Measurements from ENCODE around the gene AGMO.

DNA sequence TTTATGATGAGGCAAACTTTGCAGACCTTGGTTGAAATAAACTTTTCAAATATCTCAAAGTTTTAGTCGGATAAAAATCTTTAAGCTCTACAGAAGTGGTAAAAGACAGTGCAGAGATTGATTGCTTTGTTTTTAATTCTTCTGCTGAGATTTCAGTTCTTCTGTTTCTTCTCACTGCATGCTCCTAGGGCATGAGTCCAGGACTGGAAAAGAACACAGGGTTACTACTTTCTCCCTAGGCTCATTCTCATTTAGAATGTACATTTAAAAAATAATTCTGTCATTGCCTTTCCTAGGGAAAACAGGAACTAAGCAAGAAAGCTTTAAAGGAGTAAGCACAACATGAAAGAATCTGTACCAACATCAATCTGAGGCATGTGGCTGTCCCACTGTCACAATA, 402.6 kb downstream of the AGMO start:
- TF ChIP-seq, protein P1, sequence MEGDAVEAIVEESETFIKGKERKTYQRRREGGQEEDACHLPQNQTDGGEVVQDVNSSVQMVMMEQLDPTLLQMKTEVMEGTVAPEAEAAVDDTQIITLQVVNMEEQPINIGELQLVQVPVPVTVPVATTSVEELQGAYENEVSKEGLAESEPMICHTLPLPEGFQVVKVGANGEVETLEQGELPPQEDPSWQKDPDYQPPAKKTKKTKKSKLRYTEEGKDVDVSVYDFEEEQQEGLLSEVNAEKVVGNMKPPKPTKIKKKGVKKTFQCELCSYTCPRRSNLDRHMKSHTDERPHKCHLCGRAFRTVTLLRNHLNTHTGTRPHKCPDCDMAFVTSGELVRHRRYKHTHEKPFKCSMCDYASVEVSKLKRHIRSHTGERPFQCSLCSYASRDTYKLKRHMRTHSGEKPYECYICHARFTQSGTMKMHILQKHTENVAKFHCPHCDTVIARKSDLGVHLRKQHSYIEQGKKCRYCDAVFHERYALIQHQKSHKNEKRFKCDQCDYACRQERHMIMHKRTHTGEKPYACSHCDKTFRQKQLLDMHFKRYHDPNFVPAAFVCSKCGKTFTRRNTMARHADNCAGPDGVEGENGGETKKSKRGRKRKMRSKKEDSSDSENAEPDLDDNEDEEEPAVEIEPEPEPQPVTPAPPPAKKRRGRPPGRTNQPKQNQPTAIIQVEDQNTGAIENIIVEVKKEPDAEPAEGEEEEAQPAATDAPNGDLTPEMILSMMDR (conservative IDR thresholded peaks at IDR 0.05 in 1 of 2, IDR thresholded peaks at IDR 0.05 in 1 of 2; ENCODE audit: low read depth in 1 of 2, low read length in 2 of 2): no peak
- no peak for TF ChIP-seq EZH2 (IDR thresholded peaks at IDR 0.05; ENCODE audit: low read length, missing control alignments)
